HEK293 (cell line): ENCODE results near the gene SRP72.

ENCODE experiments used
- CTCF ChIA-PET: fragments of 350-600 bp; formaldehyde crosslinking; extraction: SDS; loops from one replicate; lab custom pipeline; 2021; ENCODE audit warnings: antibody characterized with exemption; lab: Yijun Ruan, JAX
- POLR2A ChIA-PET: fragments of 300-600 bp; formaldehyde crosslinking; extraction: SDS; loops from one replicate; lab custom pipeline; 2020; ENCODE audit warnings: antibody characterized with exemption, inconsistent platforms; lab: Yijun Ruan, JAX
- H3K27ac ChIP-seq: fragments of 200-500 bp; sonication (Bioruptor generic); 2 replicates; pipeline ENCODE4 v1.5.1; 2014; ENCODE audit warnings: low read depth, low read length, control low read depth, inconsistent platforms; ENCODE audit errors: extremely low read depth
- H3K36me3 ChIP-seq, 2 experiments: fragments of 200-500 bp in 1 of 2; sonication (Bioruptor generic) in 1 of 2; 1 replicate in 1 of 2; 2 replicates in 1 of 2; pipeline ENCODE4 v1.5.1; 2014 to 2017; ENCODE audit warnings: inconsistent platforms in 2 of 2, low read length in 2 of 2; ENCODE audit not compliant: control insufficient read depth in 2 of 2, insufficient read depth in 1 of 2
- H3K4me1 ChIP-seq: fragments of 200-500 bp; sonication (Bioruptor generic); 2 replicates; pipeline ENCODE4 v1.5.1; 2014; ENCODE audit warnings: mild to moderate bottlenecking, low read length, inconsistent platforms; ENCODE audit not compliant: control insufficient read depth, insufficient read depth
- H3K4me3 ChIP-seq: 2 replicates; pipeline ENCODE4 v1.5.1; 2011; ENCODE audit warnings: low read depth, mild to moderate bottlenecking, control low read depth, low read length, moderate library complexity
- H3K9me3 ChIP-seq: fragments of 200-500 bp; sonication (Bioruptor generic); 2 replicates; pipeline ENCODE4 v1.5.1; 2014; ENCODE audit warnings: low read depth, low read length, inconsistent platforms; ENCODE audit not compliant: control insufficient read depth, insufficient read depth
- OSR2 ChIP-seq: fragments of 450-650 bp; formaldehyde crosslinking; IDR thresholded peaks from 2 replicates; pipeline ENCODE4 v1.5.1; 2016; ENCODE audit warnings: missing biosample characterization, missing genetic modification characterization
- SP2 ChIP-seq: fragments of 450-650 bp; formaldehyde crosslinking; IDR thresholded peaks from 2 replicates; pipeline ENCODE4 v1.5.1; 2016; ENCODE audit warnings: missing biosample characterization, missing genetic modification characterization
- ZBTB11 ChIP-seq: fragments of 450-650 bp; formaldehyde crosslinking; conservative IDR thresholded peaks from 2 replicates; pipeline ENCODE4 v1.5.1; 2016; ENCODE audit warnings: low read depth, missing biosample characterization, missing genetic modification characterization
- ZNF133 ChIP-seq: fragments of 450-650 bp; formaldehyde crosslinking; IDR thresholded peaks from 2 replicates; pipeline ENCODE4 v1.5.1; 2016; ENCODE audit warnings: missing biosample characterization, missing genetic modification characterization
- ZNF146 ChIP-seq: fragments of 450-650 bp; formaldehyde crosslinking; IDR thresholded peaks from 2 replicates; pipeline ENCODE4 v1.5.1; 2016; ENCODE audit warnings: missing biosample characterization, missing genetic modification characterization
- ZNF16 ChIP-seq: fragments of 450-650 bp; formaldehyde crosslinking; IDR thresholded peaks from 2 replicates; pipeline ENCODE4 v1.5.1; 2016; ENCODE audit warnings: low read depth, missing biosample characterization, missing genetic modification characterization
- ZNF214 ChIP-seq: fragments of 450-650 bp; formaldehyde crosslinking; IDR thresholded peaks from 2 replicates; pipeline ENCODE4 v1.5.1; 2017; ENCODE audit warnings: missing biosample characterization, mild to moderate bottlenecking, missing genetic modification characterization, borderline replicate concordance
- ZNF223 ChIP-seq: fragments of 450-650 bp; formaldehyde crosslinking; IDR thresholded peaks from 2 replicates; pipeline ENCODE4 v1.5.1; 2016; ENCODE audit warnings: missing biosample characterization, missing genetic modification characterization
- ZNF292 ChIP-seq: fragments of 450-650 bp; formaldehyde crosslinking; IDR thresholded peaks from 2 replicates; pipeline ENCODE4 v1.5.1; 2016; ENCODE audit warnings: low read depth, missing biosample characterization, missing genetic modification characterization, borderline replicate concordance
- ZNF394 ChIP-seq: fragments of 450-650 bp; formaldehyde crosslinking; IDR thresholded peaks from 2 replicates; pipeline ENCODE4 v1.5.1; 2016; ENCODE audit warnings: missing biosample characterization, missing genetic modification characterization, mild to moderate bottlenecking, moderate library complexity, borderline replicate concordance
- ZNF433 ChIP-seq: fragments of 450-650 bp; formaldehyde crosslinking; IDR thresholded peaks from 2 replicates; pipeline ENCODE4 v1.5.1; 2016; ENCODE audit warnings: missing biosample characterization, missing genetic modification characterization, low read depth
- ZNF549 ChIP-seq: fragments of 450-650 bp; IDR thresholded peaks from 2 replicates; pipeline ENCODE4 v1.5.1; 2018; ENCODE audit warnings: missing biosample characterization, missing genetic modification characterization, mild to moderate bottlenecking, inconsistent platforms, moderate library complexity
- ZNF558 ChIP-seq: fragments of 450-650 bp; formaldehyde crosslinking; IDR thresholded peaks from 2 replicates; pipeline ENCODE4 v1.5.1; 2016; ENCODE audit warnings: missing biosample characterization, missing genetic modification characterization
- ZNF600 ChIP-seq: fragments of 450-650 bp; formaldehyde crosslinking; IDR thresholded peaks from 2 replicates; pipeline ENCODE4 v1.5.1; 2016; ENCODE audit warnings: missing biosample characterization, missing genetic modification characterization
- ZNF623 ChIP-seq: fragments of 450-650 bp; formaldehyde crosslinking; IDR thresholded peaks from 2 replicates; pipeline ENCODE4 v1.5.1; 2016; ENCODE audit warnings: missing biosample characterization, missing genetic modification characterization
- ZNF658 ChIP-seq: fragments of 450-650 bp; formaldehyde crosslinking; IDR thresholded peaks from 2 replicates; pipeline ENCODE4; 2016; ENCODE audit warnings: missing biosample characterization, missing genetic modification characterization
- ZNF701 ChIP-seq: fragments of 450-650 bp; formaldehyde crosslinking; IDR thresholded peaks from 2 replicates; pipeline ENCODE4 v1.5.1; 2016; ENCODE audit warnings: missing biosample characterization, missing genetic modification characterization
- ZNF747 ChIP-seq: fragments of 450-650 bp; formaldehyde crosslinking; IDR thresholded peaks from 2 replicates; pipeline ENCODE4 v1.5.1; 2016; ENCODE audit warnings: missing biosample characterization, missing genetic modification characterization
- ZSCAN4 ChIP-seq: fragments of 450-650 bp; formaldehyde crosslinking; IDR thresholded peaks from 2 replicates; pipeline ENCODE4 v1.5.1; 2017; ENCODE audit warnings: missing biosample characterization, missing genetic modification characterization
- TF ChIP-seq, protein P1 (sequence below): fragments of 450-650 bp; formaldehyde crosslinking; IDR thresholded peaks from 2 replicates; pipeline ENCODE4 v1.5.1; 2017; ENCODE audit warnings: missing biosample characterization, missing genetic modification characterization

The SRP72 gene

DNA sequence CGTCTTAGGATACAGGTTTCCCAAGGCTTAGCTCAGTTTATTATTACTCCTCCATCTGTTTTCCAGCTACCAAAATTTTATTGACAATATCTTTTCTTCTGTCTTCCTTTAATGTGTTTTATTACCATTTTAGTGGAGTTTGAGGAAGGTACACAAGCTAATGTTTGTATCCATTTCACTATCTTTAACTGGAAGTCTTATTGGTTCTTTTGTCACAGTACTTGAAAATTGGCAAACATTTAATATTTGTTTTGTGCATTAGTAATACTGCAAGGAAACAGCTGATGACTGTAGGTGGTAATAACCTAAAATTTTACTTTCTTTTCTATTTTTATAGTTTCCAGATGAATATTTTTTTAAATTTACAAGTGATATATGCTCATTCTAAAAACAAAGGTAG lies 28.8 kb downstream of the SRP72 start:
- ChIA-PET CTCF (no interaction called here), POLR2A (no interaction called here)
- no peaks in the 10 kb centered on the region for H3K9me3 ChIP-seq
- peaks cover 39 to 76% of the 10 kb centered on the region in 2 experiments for H3K36me3 ChIP-seq
- H3K4me1 ChIP-seq: no peaks in the 10 kb centered on the region
- TF ChIP-seq, protein P1, sequence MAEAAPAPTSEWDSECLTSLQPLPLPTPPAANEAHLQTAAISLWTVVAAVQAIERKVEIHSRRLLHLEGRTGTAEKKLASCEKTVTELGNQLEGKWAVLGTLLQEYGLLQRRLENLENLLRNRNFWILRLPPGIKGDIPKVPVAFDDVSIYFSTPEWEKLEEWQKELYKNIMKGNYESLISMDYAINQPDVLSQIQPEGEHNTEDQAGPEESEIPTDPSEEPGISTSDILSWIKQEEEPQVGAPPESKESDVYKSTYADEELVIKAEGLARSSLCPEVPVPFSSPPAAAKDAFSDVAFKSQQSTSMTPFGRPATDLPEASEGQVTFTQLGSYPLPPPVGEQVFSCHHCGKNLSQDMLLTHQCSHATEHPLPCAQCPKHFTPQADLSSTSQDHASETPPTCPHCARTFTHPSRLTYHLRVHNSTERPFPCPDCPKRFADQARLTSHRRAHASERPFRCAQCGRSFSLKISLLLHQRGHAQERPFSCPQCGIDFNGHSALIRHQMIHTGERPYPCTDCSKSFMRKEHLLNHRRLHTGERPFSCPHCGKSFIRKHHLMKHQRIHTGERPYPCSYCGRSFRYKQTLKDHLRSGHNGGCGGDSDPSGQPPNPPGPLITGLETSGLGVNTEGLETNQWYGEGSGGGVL (tag by site-specific recombination): no peak
- TF ChIP-seq ZSCAN4 (no peak), ZNF394 (tag by site-specific recombination) (no peak), ZNF133 (tag by site-specific recombination) (no peak), ZNF433 (tag by site-specific recombination) (no peak), ZNF558 (no peak), OSR2 (tag by site-specific recombination) (no peak), ZNF658 (tag by site-specific recombination) (no peak), ZBTB11 (tag by site-specific recombination) (no peak), ZNF16 (no peak), ZNF214 (tag by site-specific recombination) (no peak), ZNF747 (tag by site-specific recombination) (no peak), ZNF549 (no peak), ZNF600 (tag by site-specific recombination) (no peak), ZNF623 (tag by site-specific recombination) (no peak), ZNF223 (tag by site-specific recombination) (no peak), SP2 (tag by site-specific recombination) (no peak), ZNF146 (tag by site-specific recombination) (no peak), ZNF292 (tag by site-specific recombination) (no peak), ZNF701 (tag by site-specific recombination) (no peak)
- no peak overlapping the region for H3K4me3 ChIP-seq
- H3K27ac ChIP-seq: no peak overlapping the region
